Activated CD4-positive, alpha-beta memory T cell treated with anti-CD3 and anti-CD28 coated beads, Interleukin-2, amount 10 ng/mL, durations not matched to agents 7 days and 5 days (primary cell): ENCODE results near the gene HSP90AB1. TPM values are rescaled to one million over a fixed set of nuclear protein-coding genes. Genes with fewer than 3 reads are reported as not detected.
A peak's percentile ranks its signal among the peaks of the same experiment; 100 is the strongest.

Experiments
- CTCF ChIA-PET: fragments of 350-600 bp; sonication (Branson Sonifier 250); formaldehyde crosslinking; loops from one replicate; lab custom pipeline; 2021; ENCODE audit warnings: antibody characterized with exemption, inconsistent platforms; lab: Charles Lee
- POLR2A ChIA-PET: fragments of 350-600 bp; sonication (Branson Sonifier 250); formaldehyde crosslinking; loops from one replicate; lab custom pipeline; 2021; ENCODE audit warnings: antibody characterized with exemption; lab: Charles Lee
- DNase-seq: peaks from one replicate; pipeline ENCODE4 v3.0.0-alpha.2; 2020
- H3K27ac Mint-ChIP-seq: one replicate; pipeline ENCODE4 v1.8.0; 2021; ENCODE audit warnings: mild to moderate bottlenecking, mixed read lengths
- H3K27me3 Mint-ChIP-seq: one replicate; pipeline ENCODE4 v1.8.0; 2021; ENCODE audit warnings: mixed read lengths
- H3K36me3 Mint-ChIP-seq: one replicate; pipeline ENCODE4 v1.8.0; 2021; ENCODE audit warnings: low read depth, mixed read lengths
- H3K4me1 Mint-ChIP-seq: one replicate; pipeline ENCODE4 v1.8.0; 2021; ENCODE audit warnings: mixed read lengths
- H3K4me3 Mint-ChIP-seq: one replicate; pipeline ENCODE4 v1.8.0; 2021; ENCODE audit warnings: mild to moderate bottlenecking, mixed read lengths
- H3K9me3 Mint-ChIP-seq: one replicate; pipeline ENCODE4 v1.8.0; 2021; ENCODE audit warnings: mixed read lengths
- total RNA-seq, 2 experiments: library from RNA; stranded (reverse); gene quantifications; one replicate each; pipeline ENCODE4 v1.2.3, GENCODE V29; 2021

The HSP90AB1 gene
- total RNA-seq, 2 experiments from 2014 or later = 478 to 479 TPM

GRCh38 chr6:44245391-44245911 is 1.4 kb upstream of the HSP90AB1 start:
- Mint-ChIP-seq H3K36me3 (peaks cover 37% of the 10 kb centered on the region), H3K4me1 (peaks cover 37% of the 10 kb centered on the region), H3K27ac (peak overlapping the region; percentile 97), H3K4me3 (peak overlapping the region; percentile 99), H3K9me3 (no peaks in the 10 kb centered on the region), H3K27me3 (no peaks in the 10 kb centered on the region)
- POLR2A ChIA-PET = interaction anchor here (1.1 to 6.0 kb wide), 9 partner anchors 7 to 117 kb away, joined by 3 to 136 read pairs (median 23); partner anchors contain the start of genes MRPL14, NFKBIE, SLC29A1 and SLC35B2
- DNase-seq = no peak
- CTCF ChIA-PET = interaction anchor here (0.7 to 4.6 kb wide), 7 partner anchors 10 to 71 kb away, joined by 3 to 32 read pairs (median 4); partner anchors contain the start of gene SLC35B2

- Mint-ChIP-seq H3K27me3 (no peaks in the 10 kb centered on the region), H3K27ac (peak overlapping the region; percentile 97), H3K36me3 (peaks cover 43% of the 10 kb centered on the region), H3K4me1 (peaks cover 43% of the 10 kb centered on the region), H3K4me3 (peak overlapping the region; percentile 99), H3K9me3 (no peaks in the 10 kb centered on the region)
- peak; percentile 84 for DNase-seq
- POLR2A ChIA-PET = interaction anchor here (0.5 to 6.0 kb wide), 27 partner anchors 8 to 1130 kb away, joined by 3 to 136 read pairs (median 5); partner anchors contain the start of genes AARS2, CDC5L, GTPBP2 and MRPL14
- CTCF ChIA-PET = interaction anchor here (0.6 to 4.6 kb wide), 11 partner anchors 9 to 1363 kb away, joined by 3 to 32 read pairs (median 4); partner anchors contain the start of genes SLC29A1 and SLC35B2
These were observed 814 bp upstream of the HSP90AB1 start for GRCh38 chr6:44245912-44246662.

GRCh38 chr6:44247338-44248302 is 719 bp downstream of the HSP90AB1 start:
- Mint-ChIP-seq H3K27ac (peak overlapping the region; percentile 97), H3K4me1 (peaks cover 54% of the 10 kb centered on the region), H3K27me3 (no peaks in the 10 kb centered on the region), H3K4me3 (peak overlapping the region; percentile 99), H3K9me3 (no peaks in the 10 kb centered on the region), H3K36me3 (peaks cover 56% of the 10 kb centered on the region)
- peak; percentile 91 for DNase-seq
- ChIA-PET POLR2A (interaction anchor here (0.8 to 6.0 kb wide), 24 partner anchors 8 to 673 kb away, joined by 3 to 136 read pairs (median 6); partner anchors contain the start of genes AARS2, CDC5L, GTPBP2 and MRPL14), CTCF (interaction anchor here (0.6 to 4.6 kb wide), 8 partner anchors 9 to 658 kb away, joined by 3 to 32 read pairs (median 8); partner anchors contain the start of genes SLC29A1 and SLC35B2)

- H3K4me3 Mint-ChIP-seq = peak overlapping the region; percentile 99
- POLR2A ChIA-PET = interaction anchor here (5.3 to 6.0 kb wide), 3 partner anchors 7 to 24 kb away, joined by 88 to 136 read pairs (median 110); partner anchors contain the start of genes NFKBIE, SLC29A1 and SLC35B2
These were observed 1.7 kb downstream of the HSP90AB1 start for GRCh38 chr6:44248579-44248978.

GRCh38 chr6:44249082-44249748 is 2.3 kb downstream of the HSP90AB1 start:
- Mint-ChIP-seq H3K4me3 (peak overlapping the region; percentile 99), H3K36me3 (peaks cover 71% of the 10 kb centered on the region), H3K27me3 (no peaks in the 10 kb centered on the region), H3K9me3 (no peaks in the 10 kb centered on the region), H3K27ac (peak overlapping the region; percentile 97), H3K4me1 (peaks cover 69% of the 10 kb centered on the region)
- ChIA-PET POLR2A (interaction anchor here (0.9 to 6.0 kb wide), 4 partner anchors 6 to 138 kb away, joined by 3 to 136 read pairs (median 99); partner anchors contain the start of genes CDC5L, NFKBIE, SLC29A1 and SLC35B2), CTCF (interaction anchor here (2.8 kb wide), 1 partner anchor 25 kb away, joined by 12 read pairs; the partner anchor contains the start of gene SLC29A1)
- no peak for DNase-seq

More at GRCh38 chr6:44248579-44248978, 1.7 kb downstream of the HSP90AB1 start:
- peaks cover 63% of the 10 kb centered on the region for H3K4me1 Mint-ChIP-seq
- H3K9me3 Mint-ChIP-seq = no peaks in the 10 kb centered on the region
- CTCF ChIA-PET = interaction anchor here (1.3 to 4.6 kb wide), 4 partner anchors 8 to 57 kb away, joined by 3 to 32 read pairs (median 12); partner anchors contain the start of genes SLC29A1 and SLC35B2
- H3K27ac Mint-ChIP-seq = peak overlapping the region; percentile 97
- peaks cover 66% of the 10 kb centered on the region for H3K36me3 Mint-ChIP-seq
- DNase-seq = no peak
- H3K27me3 Mint-ChIP-seq = no peaks in the 10 kb centered on the region

GRCh38 chr6:44250067-44250717 is 3.3 kb downstream of the HSP90AB1 start:
- Mint-ChIP-seq H3K9me3 (no peaks in the 10 kb centered on the region), H3K27ac (peak overlapping the region; percentile 76), H3K4me1 (peaks cover 75% of the 10 kb centered on the region), H3K4me3 (peak overlapping the region; percentile 55), H3K27me3 (no peaks in the 10 kb centered on the region), H3K36me3 (peaks cover 81% of the 10 kb centered on the region)
- CTCF ChIA-PET = no interaction called here
- POLR2A ChIA-PET = interaction anchor here (5.7 to 6.8 kb wide), 2 partner anchors 14 to 15 kb away, joined by 64 to 110 read pairs; partner anchors contain the start of gene NFKBIE
- no peak for DNase-seq

GRCh38 chr6:44250718-44251123 is 3.8 kb downstream of the HSP90AB1 start:
- Mint-ChIP-seq H3K4me1 (peaks cover 75% of the 10 kb centered on the region), H3K4me3 (no peak overlapping the region), H3K27me3 (no peaks in the 10 kb centered on the region), H3K36me3 (peaks cover 86% of the 10 kb centered on the region), H3K27ac (no peak overlapping the region), H3K9me3 (no peaks in the 10 kb centered on the region)
- ChIA-PET CTCF (interaction anchor here (1.7 kb wide), 1 partner anchor 28 kb away, joined by 4 read pairs; the partner anchor contains the start of gene SLC29A1), POLR2A (interaction anchor here (1.8 to 6.8 kb wide), 2 partner anchors 14 to 16 kb away, joined by 5 to 64 read pairs; partner anchors contain the start of gene NFKBIE)
- DNase-seq = no peak

GRCh38 chr6:44251576-44252524 is 4.9 kb downstream of the HSP90AB1 start:
- no peak overlapping the region for H3K27ac Mint-ChIP-seq
- no peaks in the 10 kb centered on the region for H3K27me3 Mint-ChIP-seq
- H3K4me1 Mint-ChIP-seq = peaks cover 82% of the 10 kb centered on the region
- no peaks in the 10 kb centered on the region for H3K9me3 Mint-ChIP-seq
- no peak overlapping the region for H3K4me3 Mint-ChIP-seq
- CTCF ChIA-PET = interaction anchor here (1.6 to 1.7 kb wide), 2 partner anchors 29 to 61 kb away, joined by 3 to 4 read pairs; partner anchors contain the start of genes AARS2 and SLC29A1
- H3K36me3 Mint-ChIP-seq = peaks cover 88% of the 10 kb centered on the region
- POLR2A ChIA-PET = interaction anchor here (1.1 to 6.8 kb wide), 4 partner anchors 9 to 29 kb away, joined by 3 to 64 read pairs (median 4); partner anchors contain the start of gene NFKBIE
- DNase-seq = no peak

GRCh38 chr6:44253307-44254101 is 6.6 kb downstream of the HSP90AB1 start:
- DNase-seq = peak; percentile 72
- Mint-ChIP-seq H3K9me3 (no peaks in the 10 kb centered on the region), H3K27ac (peak overlapping the region; percentile 16), H3K4me3 (no peak overlapping the region), H3K4me1 (peaks cover 86% of the 10 kb centered on the region), H3K36me3 (peaks cover 80% of the 10 kb centered on the region), H3K27me3 (no peaks in the 10 kb centered on the region)
- CTCF ChIA-PET = interaction anchor here (0.8 to 1.3 kb wide), 3 partner anchors 11 to 27 kb away, joined by 3 to 6 read pairs (median 4); no protein-coding TSS in a partner anchor
- POLR2A ChIA-PET = interaction anchor here (1.1 to 6.8 kb wide), 4 partner anchors 7 to 130 kb away, joined by 3 to 136 read pairs (median 34); partner anchors contain the start of genes HSP90AB1, NFKBIE and SLC29A1
